A549 (cell line): Measurements from ENCODE around the gene SDR39U1. TPM values are rescaled to one million over a fixed set of nuclear protein-coding genes. Genes with fewer than 3 reads are reported as not detected.

Experiments used
- ATAC-seq, 2 experiments: fragments of 200-7000 bp in 1 of 2; fragments of >200 bp in 1 of 2; cut with Nextera tagmentation in 1 of 2; cut with Tn5 transposase in 1 of 2; 3 replicates each; pipeline versions ENCODE4 v1.8.0 to v1.9.1; 2018 to 2020; ENCODE audit warnings: mild to moderate bottlenecking in 1 of 2, moderate library complexity in 1 of 2
- CTCF ChIA-PET: fragments of 300-600 bp; sonication (Branson Sonifier 250); formaldehyde crosslinking; extraction: SDS; loops from one replicate; lab custom pipeline; 2021; ENCODE audit warnings: antibody characterized with exemption, inconsistent platforms; lab: Yijun Ruan, JAX
- POLR2A ChIA-PET: fragments of 350-600 bp; formaldehyde crosslinking; extraction: SDS; loops from one replicate; lab custom pipeline; 2021; ENCODE audit warnings: antibody characterized with exemption, inconsistent platforms; lab: Yijun Ruan, JAX
- DNase-seq, 2 experiments: peaks; one replicate each; pipeline versions ENCODE4 v3.0.0 to v3.0.0-alpha.2; 2011 to 2016; ENCODE audit warnings: low read depth in 1 of 2, low spot score in 1 of 2
- FAIRE-seq: peaks from 2 replicates; lab custom pipeline; 2011; peaks lifted over from hg19 to GRCh38; lab: Jason Lieb, UNC
- H3K27ac ChIP-seq, 2 experiments: fragments of >200 bp; sonication (Bioruptor Twin); formaldehyde crosslinking; 3 replicates each; pipeline ENCODE4 v1.5.1; 2016 to 2017
- H3K4me1 ChIP-seq: fragments of >200 bp; sonication (Bioruptor Twin); formaldehyde crosslinking; 3 replicates; pipeline ENCODE4 v1.6.1; 2016
- H3K4me2 ChIP-seq: fragments of >200 bp; sonication (Bioruptor Twin); formaldehyde crosslinking; 3 replicates; pipeline ENCODE4 v1.6.1; 2016
- H3K4me3 ChIP-seq: fragments of >200 bp; sonication (Bioruptor Twin); formaldehyde crosslinking; 3 replicates; pipeline ENCODE4 v1.5.1; 2016
- H3K9me3 ChIP-seq: fragments of >200 bp; sonication (Bioruptor Twin); formaldehyde crosslinking; 3 replicates; pipeline ENCODE4 v1.6.1; 2016
- BCL3 ChIP-seq: fragments of >200 bp; sonication (Bioruptor Twin); formaldehyde crosslinking; IDR thresholded peaks from 3 replicates; pipeline ENCODE4 v1.6.1; 2016
- BHLHE40 ChIP-seq: IDR thresholded peaks from 2 replicates; pipeline ENCODE4 v1.6.1; 2012; ENCODE audit warnings: low read depth, low read length, inconsistent platforms
- CBX8 ChIP-seq: fragments of 200-600 bp; sonication (generic); IDR thresholded peaks from 2 replicates; pipeline ENCODE4 v1.6.1; 2016
- CHD2 ChIP-seq: fragments of 150-350 bp; IDR thresholded peaks from 2 replicates; pipeline ENCODE4 v1.6.1; 2014; ENCODE audit warnings: low read length; ENCODE audit not compliant: partially characterized antibody
- CHD4 ChIP-seq: fragments of 200-600 bp; sonication (generic); IDR thresholded peaks from 2 replicates; pipeline ENCODE4 v1.6.1; 2016; ENCODE audit warnings: antibody characterized with exemption, mild to moderate bottlenecking, borderline replicate concordance
- EHF ChIP-seq: fragments of 250-450 bp; sonication (Bioruptor Pico); IDR thresholded peaks from 2 replicates; pipeline ENCODE4 v1.5.0; 2020; ENCODE audit warnings: mild to moderate bottlenecking
- EHMT2 ChIP-seq: fragments of 200-600 bp; sonication (generic); IDR thresholded peaks from 2 replicates; pipeline ENCODE4 v1.6.1; 2016; ENCODE audit warnings: antibody characterized with exemption, low read depth, mild to moderate bottlenecking, moderate library complexity
- ELK1 ChIP-seq: fragments of 150-350 bp; IDR thresholded peaks from 2 replicates; pipeline ENCODE4 v1.6.1; 2014; ENCODE audit warnings: low read depth, mild to moderate bottlenecking, low read length
- FOSB ChIP-seq: fragments of 250-450 bp; sonication (Bioruptor Pico); IDR thresholded peaks from 2 replicates; pipeline ENCODE4 v1.5.0; 2020; ENCODE audit warnings: mild to moderate bottlenecking, moderate library complexity
- FOSL2 ChIP-seq, 2 experiments: fragments of 450-650 bp in 1 of 2; fragments of >200 bp in 1 of 2; sonication (Bioruptor Twin) in 1 of 2; formaldehyde crosslinking; IDR thresholded peaks; 2 replicates each; pipeline versions ENCODE4 v1.5.0 to v1.6.1; 2016 to 2020; ENCODE audit warnings: mild to moderate bottlenecking in 1 of 2, moderate library complexity in 1 of 2
- GATA3 ChIP-seq: IDR thresholded peaks from 2 replicates; pipeline ENCODE4 v1.6.1; 2012; ENCODE audit warnings: borderline replicate concordance
- HOXA7 ChIP-seq: fragments of 250-450 bp; sonication (Bioruptor Pico); IDR thresholded peaks from 2 replicates; pipeline ENCODE4 v1.5.0; 2020; ENCODE audit warnings: mild to moderate bottlenecking, moderate library complexity
- KDM1A ChIP-seq: fragments of 200-600 bp; sonication (generic); IDR thresholded peaks from 2 replicates; pipeline ENCODE4 v1.6.1; 2016; ENCODE audit warnings: low read depth, mild to moderate bottlenecking
- KDM5A ChIP-seq: fragments of 200-600 bp; sonication (generic); IDR thresholded peaks from 2 replicates; pipeline ENCODE4 v1.6.1; 2016; ENCODE audit warnings: antibody characterized with exemption, mild to moderate bottlenecking
- MAFK ChIP-seq: fragments of 450-650 bp; IDR thresholded peaks from 2 replicates; pipeline ENCODE4 v1.6.1; 2014; ENCODE audit not compliant: partially characterized antibody
- MYC ChIP-seq: IDR thresholded peaks from 2 replicates; pipeline ENCODE4 v1.6.1; 2012; ENCODE audit warnings: mild to moderate bottlenecking, inconsistent platforms, low read length, improper control_type of control experiment, borderline replicate concordance
- NFE2L2 ChIP-seq: fragments of 150-350 bp; conservative IDR thresholded peaks from 2 replicates; pipeline ENCODE4 v1.6.1; 2014; ENCODE audit warnings: low read length
- PHF8 ChIP-seq: fragments of 200-600 bp; sonication (generic); IDR thresholded peaks from 2 replicates; pipeline ENCODE4 v1.6.1; 2016; ENCODE audit warnings: low read depth, mild to moderate bottlenecking, antibody characterized with exemption, moderate library complexity, borderline replicate concordance
- POLR2A ChIP-seq: IDR thresholded peaks from 2 replicates; pipeline ENCODE4 v1.6.1; 2012; ENCODE audit warnings: mild to moderate bottlenecking, low read length
- RAD21 ChIP-seq, 2 experiments: fragments of >200 bp in 1 of 2; sonication (Bioruptor Twin) in 1 of 2; formaldehyde crosslinking in 1 of 2; IDR thresholded peaks in 1 of 2; conservative IDR thresholded peaks in 1 of 2; 2 replicates in 1 of 2; 3 replicates in 1 of 2; pipeline ENCODE4 v1.6.1; 2012 to 2018; ENCODE audit warnings: inconsistent platforms in 1 of 2
- RCOR1 ChIP-seq: fragments of 150-350 bp; IDR thresholded peaks from 2 replicates; pipeline ENCODE4 v1.6.1; 2014; ENCODE audit warnings: antibody characterized with exemption, low read length, low read depth
- SMC3 ChIP-seq: fragments of >200 bp; sonication (Bioruptor Twin); formaldehyde crosslinking; IDR thresholded peaks from 3 replicates; pipeline ENCODE4 v1.6.1; 2018; ENCODE audit warnings: inconsistent platforms
- TFCP2L1 ChIP-seq: fragments of 250-450 bp; sonication (Bioruptor Pico); IDR thresholded peaks from 2 replicates; pipeline ENCODE4 v1.5.0; 2021; ENCODE audit warnings: mild to moderate bottlenecking
- TP53 ChIP-seq: fragments of 250-450 bp; sonication (Bioruptor Pico); IDR thresholded peaks from 2 replicates; pipeline ENCODE4 v1.5.0; 2021; ENCODE audit warnings: mild to moderate bottlenecking, moderate library complexity
- ZC3H11A ChIP-seq: fragments of 450-650 bp; IDR thresholded peaks from 2 replicates; pipeline ENCODE4 v1.6.1; 2014; ENCODE audit warnings: antibody characterized with exemption, mild to moderate bottlenecking
- ZFP36 ChIP-seq: fragments of 450-650 bp; IDR thresholded peaks from 2 replicates; pipeline ENCODE4 v1.6.1; 2014; ENCODE audit warnings: borderline replicate concordance; ENCODE audit not compliant: partially characterized antibody
- WGBS: methylation state at CpG from one replicate; pipeline ENCODE4 v1.1.6; 2017; ENCODE audit errors: missing lambda C conversion rate; 5-methylcytosine and 5-hydroxymethylcytosine counted together
- polyA plus RNA-seq, 4 experiments: library from polyadenylated mRNA; depleted of rRNA in 3 of 4; stranded (reverse); fragments of >200 nt; fragmentation: RNase III in 1 of 4; extraction: RNeasy Plus Mini Kit Qiagen cat#74134 plus additional on column Dnase treatment in 1 of 4; gene quantifications; 2 replicates in 3 of 4; 3 replicates in 1 of 4; pipeline ENCODE4 v1.2.3, GENCODE V29; 2011 to 2017
- TF ChIP-seq, protein P1 (sequence below): fragments of 200-600 bp; sonication (generic); IDR thresholded peaks from 2 replicates; pipeline ENCODE4 v1.6.1; 2016; ENCODE audit warnings: antibody characterized with exemption, mild to moderate bottlenecking, moderate library complexity
- TF ChIP-seq, protein P2 (sequence below): fragments of 250-450 bp; sonication (Bioruptor Pico); IDR thresholded peaks from 2 replicates; pipeline ENCODE4 v1.5.0; 2020; ENCODE audit warnings: low read depth, mild to moderate bottlenecking, moderate library complexity
- TF ChIP-seq, protein P3 (sequence below): IDR thresholded peaks from 2 replicates; pipeline ENCODE4 v1.6.1; 2012; ENCODE audit warnings: low read depth, borderline replicate concordance
- TF ChIP-seq, protein P4 (sequence below): fragments of 250-450 bp; sonication (Bioruptor Pico); IDR thresholded peaks from 2 replicates; pipeline ENCODE4 v1.5.0; 2021; ENCODE audit warnings: mild to moderate bottlenecking, moderate library complexity, borderline replicate concordance
- TF ChIP-seq, protein P5 (sequence below): fragments of 450-650 bp; IDR thresholded peaks from 2 replicates; pipeline ENCODE4 v1.6.1; 2014; ENCODE audit warnings: antibody characterized with exemption

SDR39U1 gene
- polyA plus RNA-seq, 2 of the 4 experiments (the other 2 are of a cell fraction) = 57.3 to 61.1 TPM

DNA sequence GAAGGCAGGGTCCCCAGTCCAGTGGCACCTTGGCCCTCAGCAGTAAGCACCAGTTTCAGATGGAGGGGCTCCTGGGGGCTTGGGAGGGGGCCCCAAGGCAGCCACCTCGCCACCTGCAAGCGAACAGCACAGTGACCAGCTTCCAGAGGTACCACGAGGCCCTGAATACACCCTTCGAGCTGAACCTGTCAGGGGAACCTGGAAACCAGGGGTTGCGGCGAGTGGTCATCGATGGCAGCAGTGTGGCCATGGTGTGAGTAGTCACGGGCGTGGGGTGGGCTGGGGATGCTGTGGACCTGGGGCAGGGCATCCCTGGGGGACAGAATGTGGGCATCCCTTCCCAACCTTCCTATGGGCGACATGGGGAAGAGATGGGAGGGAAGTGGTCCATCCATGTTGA, 32.6 kb downstream of the SDR39U1 start:
- no peak for ATAC-seq
- no peak for DNase-seq
- 18% methylated on average over 1 of the region's 10 CpGs for WGBS

DNA sequence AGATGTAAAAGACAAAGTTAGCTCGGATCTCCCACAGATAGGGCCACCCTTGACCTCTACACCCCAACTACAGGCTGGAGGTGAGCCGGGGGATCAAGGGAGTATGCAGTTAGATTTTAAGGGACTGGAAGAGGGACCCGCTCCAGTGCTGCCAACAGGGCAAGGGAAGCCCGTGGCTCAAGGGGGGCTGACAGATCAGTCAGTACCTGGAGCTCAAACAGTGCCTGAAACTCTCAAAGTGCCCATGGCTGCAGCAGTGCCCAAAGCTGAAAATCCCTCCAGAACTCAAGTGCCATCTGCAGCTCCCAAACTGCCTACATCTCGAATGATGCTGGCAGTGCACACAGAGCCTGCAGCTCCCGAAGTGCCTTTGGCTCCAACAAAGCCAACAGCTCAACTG, 33.4 kb downstream of the SDR39U1 start:
- TF ChIP-seq KDM1A (no peak), TP53 (CRISPR knock-in tag) (no peak), TFCP2L1 (CRISPR knock-in tag) (no peak), RAD21 (conservative IDR thresholded peaks at IDR 0.05 in 1 of 2, IDR thresholded peaks at IDR 0.05 in 1 of 2) (no peak), FOSB (CRISPR knock-in tag) (no peak), EHF (CRISPR knock-in tag) (no peak), MYC (no peak), MAFK (no peak), CHD4 (no peak), BHLHE40 (no peak), SMC3 (no peak), ELK1 (no peak), GATA3 (no peak), HOXA7 (CRISPR knock-in tag) (no peak), BCL3 (no peak)
- TF ChIP-seq, protein P1, sequence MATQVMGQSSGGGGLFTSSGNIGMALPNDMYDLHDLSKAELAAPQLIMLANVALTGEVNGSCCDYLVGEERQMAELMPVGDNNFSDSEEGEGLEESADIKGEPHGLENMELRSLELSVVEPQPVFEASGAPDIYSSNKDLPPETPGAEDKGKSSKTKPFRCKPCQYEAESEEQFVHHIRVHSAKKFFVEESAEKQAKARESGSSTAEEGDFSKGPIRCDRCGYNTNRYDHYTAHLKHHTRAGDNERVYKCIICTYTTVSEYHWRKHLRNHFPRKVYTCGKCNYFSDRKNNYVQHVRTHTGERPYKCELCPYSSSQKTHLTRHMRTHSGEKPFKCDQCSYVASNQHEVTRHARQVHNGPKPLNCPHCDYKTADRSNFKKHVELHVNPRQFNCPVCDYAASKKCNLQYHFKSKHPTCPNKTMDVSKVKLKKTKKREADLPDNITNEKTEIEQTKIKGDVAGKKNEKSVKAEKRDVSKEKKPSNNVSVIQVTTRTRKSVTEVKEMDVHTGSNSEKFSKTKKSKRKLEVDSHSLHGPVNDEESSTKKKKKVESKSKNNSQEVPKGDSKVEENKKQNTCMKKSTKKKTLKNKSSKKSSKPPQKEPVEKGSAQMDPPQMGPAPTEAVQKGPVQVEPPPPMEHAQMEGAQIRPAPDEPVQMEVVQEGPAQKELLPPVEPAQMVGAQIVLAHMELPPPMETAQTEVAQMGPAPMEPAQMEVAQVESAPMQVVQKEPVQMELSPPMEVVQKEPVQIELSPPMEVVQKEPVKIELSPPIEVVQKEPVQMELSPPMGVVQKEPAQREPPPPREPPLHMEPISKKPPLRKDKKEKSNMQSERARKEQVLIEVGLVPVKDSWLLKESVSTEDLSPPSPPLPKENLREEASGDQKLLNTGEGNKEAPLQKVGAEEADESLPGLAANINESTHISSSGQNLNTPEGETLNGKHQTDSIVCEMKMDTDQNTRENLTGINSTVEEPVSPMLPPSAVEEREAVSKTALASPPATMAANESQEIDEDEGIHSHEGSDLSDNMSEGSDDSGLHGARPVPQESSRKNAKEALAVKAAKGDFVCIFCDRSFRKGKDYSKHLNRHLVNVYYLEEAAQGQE = no peak
- TF ChIP-seq, all 56 proteins: peak for 0
- Histone ChIP-seq H3K27ac (no peak overlapping the region), H3K9me3 (no peaks in the 10 kb centered on the region), H3K4me2 (no peak overlapping the region), H3K4me1 (no peaks in the 10 kb centered on the region), H3K4me3 (no peak overlapping the region)
- 37% methylated on average over 6 of the region's 6 CpGs for WGBS
- ATAC-seq = no peak
- no peak for FAIRE-seq
- ChIA-PET CTCF (interaction anchor here (0.7 to 16.5 kb wide), 11 partner anchors 9 to 103 kb away, joined by 3 to 254 read pairs (median 3); partner anchors contain the start of genes ADCY4, CBLN3, KHNYN and RIPK3), POLR2A (interaction anchor here (1.1 to 1.6 kb wide), 2 partner anchors 21 to 43 kb away, joined by 3 to 8 read pairs; partner anchors contain the start of genes CBLN3 and KHNYN)
- no peak for DNase-seq

More for the DNA sequence above, 32.6 kb downstream of the SDR39U1 start:
- no peaks in the 10 kb centered on the region for H3K9me3 ChIP-seq
- no peak for FAIRE-seq
- no peak overlapping the region for H3K4me3 ChIP-seq
- H3K4me2 ChIP-seq = no peak overlapping the region
- no peak overlapping the region for H3K27ac ChIP-seq
- ChIA-PET POLR2A (interaction anchor here (1.1 to 1.6 kb wide), 2 partner anchors 20 to 44 kb away, joined by 3 to 8 read pairs; partner anchors contain the start of genes CBLN3 and KHNYN), CTCF (interaction anchor here (0.8 to 16.5 kb wide), 7 partner anchors 10 to 78 kb away, joined by 3 to 254 read pairs (median 4); partner anchors contain the start of genes ADCY4, CBLN3, KHNYN and RIPK3)
- H3K4me1 ChIP-seq = no peaks in the 10 kb centered on the region
- TF ChIP-seq, protein P2, sequence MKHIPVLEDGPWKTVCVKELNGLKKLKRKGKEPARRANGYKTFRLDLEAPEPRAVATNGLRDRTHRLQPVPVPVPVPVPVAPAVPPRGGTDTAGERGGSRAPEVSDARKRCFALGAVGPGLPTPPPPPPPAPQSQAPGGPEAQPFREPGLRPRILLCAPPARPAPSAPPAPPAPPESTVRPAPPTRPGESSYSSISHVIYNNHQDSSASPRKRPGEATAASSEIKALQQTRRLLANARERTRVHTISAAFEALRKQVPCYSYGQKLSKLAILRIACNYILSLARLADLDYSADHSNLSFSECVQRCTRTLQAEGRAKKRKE (CRISPR knock-in tag) = no peak
- no peak for TF ChIP-seq EHMT2
- TF ChIP-seq ZC3H11A = no peak
- TF ChIP-seq CHD2 = no peak
- TF ChIP-seq, protein P3, sequence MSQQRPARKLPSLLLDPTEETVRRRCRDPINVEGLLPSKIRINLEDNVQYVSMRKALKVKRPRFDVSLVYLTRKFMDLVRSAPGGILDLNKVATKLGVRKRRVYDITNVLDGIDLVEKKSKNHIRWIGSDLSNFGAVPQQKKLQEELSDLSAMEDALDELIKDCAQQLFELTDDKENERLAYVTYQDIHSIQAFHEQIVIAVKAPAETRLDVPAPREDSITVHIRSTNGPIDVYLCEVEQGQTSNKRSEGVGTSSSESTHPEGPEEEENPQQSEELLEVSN = no peak
- no peak for TF ChIP-seq KDM5A
- no peak for TF ChIP-seq CBX8
- no peak for TF ChIP-seq NFE2L2
- TF ChIP-seq EHF (CRISPR knock-in tag) = no peak
- no peak for TF ChIP-seq MAFK
- TF ChIP-seq BHLHE40 = no peak
- no peak for TF ChIP-seq FOSL2 (IDR thresholded peaks at IDR 0.05)
- no peak for TF ChIP-seq FOSL2 (CRISPR knock-in tag; IDR thresholded peaks at IDR 0.05)
- TF ChIP-seq, protein P4, sequence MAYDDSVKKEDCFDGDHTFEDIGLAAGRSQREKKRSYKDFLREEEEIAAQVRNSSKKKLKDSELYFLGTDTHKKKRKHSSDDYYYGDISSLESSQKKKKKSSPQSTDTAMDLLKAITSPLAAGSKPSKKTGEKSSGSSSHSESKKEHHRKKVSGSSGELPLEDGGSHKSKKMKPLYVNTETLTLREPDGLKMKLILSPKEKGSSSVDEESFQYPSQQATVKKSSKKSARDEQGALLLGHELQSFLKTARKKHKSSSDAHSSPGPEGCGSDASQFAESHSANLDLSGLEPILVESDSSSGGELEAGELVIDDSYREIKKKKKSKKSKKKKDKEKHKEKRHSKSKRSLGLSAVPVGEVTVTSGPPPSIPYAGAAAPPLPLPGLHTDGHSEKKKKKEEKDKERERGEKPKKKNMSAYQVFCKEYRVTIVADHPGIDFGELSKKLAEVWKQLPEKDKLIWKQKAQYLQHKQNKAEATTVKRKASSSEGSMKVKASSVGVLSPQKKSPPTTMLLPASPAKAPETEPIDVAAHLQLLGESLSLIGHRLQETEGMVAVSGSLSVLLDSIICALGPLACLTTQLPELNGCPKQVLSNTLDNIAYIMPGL = no peak
- no peak for TF ChIP-seq POLR2A
- no peak for TF ChIP-seq ZFP36
- TF ChIP-seq PHF8 = no peak
- TF ChIP-seq, protein P5, sequence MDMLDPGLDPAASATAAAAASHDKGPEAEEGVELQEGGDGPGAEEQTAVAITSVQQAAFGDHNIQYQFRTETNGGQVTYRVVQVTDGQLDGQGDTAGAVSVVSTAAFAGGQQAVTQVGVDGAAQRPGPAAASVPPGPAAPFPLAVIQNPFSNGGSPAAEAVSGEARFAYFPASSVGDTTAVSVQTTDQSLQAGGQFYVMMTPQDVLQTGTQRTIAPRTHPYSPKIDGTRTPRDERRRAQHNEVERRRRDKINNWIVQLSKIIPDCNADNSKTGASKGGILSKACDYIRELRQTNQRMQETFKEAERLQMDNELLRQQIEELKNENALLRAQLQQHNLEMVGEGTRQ = no peak
- no peak for TF ChIP-seq RCOR1
- TF ChIP-seq, all 56 proteins: peak for 0
